ENCODE data around the gene ZIC1. TPM values are rescaled to one million over a fixed set of nuclear protein-coding genes. Genes with fewer than 3 reads are reported as not detected.

Gene ZIC1
- total and polyA plus RNA-seq, 2 of the 4 experiments (the other 2 are of a cell fraction) = not detected

- DNase-seq (no peak), ATAC-seq (ENCODE audit: low read depth) (no peak)
- ChIA-PET CTCF (no interaction called here), POLR2A (ENCODE audit: unreplicated experiment) (no interaction called here)
- Histone ChIP-seq H2BK120ac (ENCODE audit: low read depth, low read length) (no peak overlapping the region), H2BK5ac (ENCODE audit: low read depth, low read length, poor library complexity, severe bottlenecking) (no peak overlapping the region), H2AFZ (replicated peaks; ENCODE audit: low read length, poor library complexity) (no peak overlapping the region), H3K56ac (ENCODE audit: extremely low read depth, insufficient read depth, low read length) (no peak overlapping the region), H3K18ac (ENCODE audit: low read depth, low read length) (no peak overlapping the region), H3K4ac (ENCODE audit: low read depth, low read length) (no peak overlapping the region), H3K4me3 (ENCODE audit: insufficient read depth, low read depth, low read length) (no peak overlapping the region), H4K8ac (ENCODE audit: low read depth in 2 of 2, low read length in 2 of 2) (no peak overlapping the region), H3K27me3 (ENCODE audit: control insufficient read depth, insufficient read depth, low read length) (peaks cover 65% of the 10 kb centered on the region), H3K4me2 (ENCODE audit: low read depth, low read length) (no peak overlapping the region), H3K9me3 (ENCODE audit: control insufficient read depth, insufficient read depth, low read length) (peaks cover 10% of the 10 kb centered on the region), H3K23ac (ENCODE audit: low read depth, low read length) (no peak overlapping the region), H3K27ac (ENCODE audit: insufficient read depth, low read length) (no peak overlapping the region), H3K36me3 (ENCODE audit: control insufficient read depth, insufficient read depth, low read length) (no peaks in the 10 kb centered on the region), H2BK20ac (ENCODE audit: low read depth, low read length) (no peak overlapping the region), H3K9me1 (ENCODE audit: insufficient read depth, low read length) (no peaks in the 10 kb centered on the region), H4K91ac (ENCODE audit: insufficient read depth, low read depth, low read length) (no peak overlapping the region), H3K4me1 (ENCODE audit: control insufficient read depth, insufficient read depth, low read length) (no peaks in the 10 kb centered on the region), H2AK9ac (replicated peaks; ENCODE audit: low read depth, low read length, poor library complexity) (no peak overlapping the region), H3K14ac (replicated peaks; ENCODE audit: low read depth, low read length) (no peak overlapping the region), H4K5ac (ENCODE audit: low read depth, low read length) (no peak overlapping the region), H3K79me1 (ENCODE audit: low read depth in 1 of 2, low read length in 2 of 2) (no peaks in the 10 kb centered on the region), H2BK15ac (ENCODE audit: low read depth, low read length) (no peak overlapping the region), H3K9ac (ENCODE audit: low read depth, low read length) (no peak overlapping the region), H4K20me1 (ENCODE audit: insufficient read depth, low read length) (no peaks in the 10 kb centered on the region), H2AK5ac (ENCODE audit: low read depth, low read length) (no peak overlapping the region)
- WGBS, 2 experiments (ENCODE audit: extremely low coverage in 2 of 2, insufficient read length in 1 of 2) = no CpG with 5 or more reads among the region's 12 CpGs
- TF ChIP-seq RAD21 (IDR thresholded peaks at IDR 0.05; ENCODE audit: low read length) (peak; percentile 26; the same call in 1 of the 2 replicates), CTCF (conservative IDR thresholded peaks at IDR 0.05; ENCODE audit: low read depth, low read length) (peak; percentile 28), MAFK (IDR thresholded peaks at IDR 0.05; ENCODE audit: low read depth, low read length) (no peak), USF2 (IDR thresholded peaks at IDR 0.05; ENCODE audit: low read depth, low read length) (no peak)
- intact Hi-C loops (cut with micrococcal nuclease) = no loop called here
- BruUV-seq (replicated peaks) = no TSS peak
- in situ Hi-C loops (cut with MboI; ENCODE audit: low sequenced_read_pairs) = no loop called here
- dilution Hi-C loops (cut with HindIII; ENCODE audit: low sequenced_read_pairs, unreplicated experiment) = no loop called here
These were observed 47.4 kb upstream of the ZIC1 start for GRCh38 chr3:147361454-147362420.

Measured in IMR-90 (cell line).